ENCODE results near the gene FGF12.

GRCh38 chr3:192434186-192434585, 293.2 kb downstream of the FGF12 start:
- TF ChIP-seq, protein P1, sequence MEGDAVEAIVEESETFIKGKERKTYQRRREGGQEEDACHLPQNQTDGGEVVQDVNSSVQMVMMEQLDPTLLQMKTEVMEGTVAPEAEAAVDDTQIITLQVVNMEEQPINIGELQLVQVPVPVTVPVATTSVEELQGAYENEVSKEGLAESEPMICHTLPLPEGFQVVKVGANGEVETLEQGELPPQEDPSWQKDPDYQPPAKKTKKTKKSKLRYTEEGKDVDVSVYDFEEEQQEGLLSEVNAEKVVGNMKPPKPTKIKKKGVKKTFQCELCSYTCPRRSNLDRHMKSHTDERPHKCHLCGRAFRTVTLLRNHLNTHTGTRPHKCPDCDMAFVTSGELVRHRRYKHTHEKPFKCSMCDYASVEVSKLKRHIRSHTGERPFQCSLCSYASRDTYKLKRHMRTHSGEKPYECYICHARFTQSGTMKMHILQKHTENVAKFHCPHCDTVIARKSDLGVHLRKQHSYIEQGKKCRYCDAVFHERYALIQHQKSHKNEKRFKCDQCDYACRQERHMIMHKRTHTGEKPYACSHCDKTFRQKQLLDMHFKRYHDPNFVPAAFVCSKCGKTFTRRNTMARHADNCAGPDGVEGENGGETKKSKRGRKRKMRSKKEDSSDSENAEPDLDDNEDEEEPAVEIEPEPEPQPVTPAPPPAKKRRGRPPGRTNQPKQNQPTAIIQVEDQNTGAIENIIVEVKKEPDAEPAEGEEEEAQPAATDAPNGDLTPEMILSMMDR (IDR thresholded peaks at IDR 0.05), result no peak
- no peak for TF ChIP-seq POLR2AphosphoS5 (IDR thresholded peaks at IDR 0.05; ENCODE audit: low read depth, low read length)
- no peak for TF ChIP-seq ZBTB33 (IDR thresholded peaks at IDR 0.05; ENCODE audit: borderline replicate concordance, low read depth)
- no peak for TF ChIP-seq TAF1 (IDR thresholded peaks at IDR 0.05; ENCODE audit: borderline replicate concordance, low read depth, low read length)
- TF ChIP-seq MAX (IDR thresholded peaks at IDR 0.05; ENCODE audit: low read depth), result no peak
- no peak for TF ChIP-seq MXI1 (IDR thresholded peaks at IDR 0.05; ENCODE audit: low read depth, low read length)
- TF ChIP-seq GABPA (IDR thresholded peaks at IDR 0.05; ENCODE audit: low read depth), result no peak
